NAMALWA (cell line): ENCODE results near the gene ASCC3.
"Not testable (repeated sequence)": the region's sequence is repeated elsewhere in the genome, so short reads cannot be mapped to it uniquely, and the experiment has no call there.

Experiments used
- DNase-seq: peaks from one replicate; pipeline ENCODE4 v3.0.0-alpha.2; 2015; ENCODE audit warnings: low spot score

ASCC3 gene

GRCh38 chr6:100889351-100889750 is 8.2 kb upstream of the ASCC3 start:
- no peak for DNase-seq

DNA sequence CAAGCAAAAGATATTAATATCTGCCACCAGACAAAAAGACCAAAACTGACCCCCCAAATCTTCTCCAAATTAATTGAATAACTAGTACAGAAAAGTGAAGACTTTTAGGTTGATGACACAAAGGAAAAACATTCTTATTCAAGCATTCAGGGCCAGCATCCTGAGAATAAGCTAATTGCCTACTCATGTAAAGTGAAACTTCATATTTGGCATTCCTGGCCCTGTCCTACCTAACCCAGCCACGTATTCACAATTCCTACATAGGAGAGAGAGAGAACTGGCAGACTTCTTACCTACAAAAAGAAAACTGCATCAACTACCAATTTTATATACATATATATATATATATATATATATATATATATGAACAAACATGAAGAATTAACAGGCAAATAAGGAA is 4.9 kb upstream of the ASCC3 start:
- no peak for DNase-seq

GRCh38 chr6:100883347-100883746 is 2.2 kb upstream of the ASCC3 start:
- no peak for DNase-seq

DNA sequence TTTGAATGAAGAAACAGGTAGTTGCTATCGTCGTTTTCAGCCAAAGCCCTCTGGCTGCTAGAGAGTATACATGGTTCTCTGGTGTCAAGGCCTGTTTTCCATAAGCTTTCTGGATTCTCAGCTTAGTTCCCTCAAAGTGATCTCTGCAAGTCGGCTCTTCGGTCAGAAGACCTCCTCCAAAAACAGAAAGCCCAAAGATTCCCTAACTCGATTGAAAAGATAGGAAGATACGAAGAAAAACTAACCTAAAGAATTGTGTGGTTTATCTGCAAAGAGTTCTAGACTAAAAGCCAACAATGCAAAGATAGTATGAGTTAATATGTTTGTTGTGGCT is 545 bp upstream of the ASCC3 start:
- no peak for DNase-seq

GRCh38 chr6:100880149-100880852 is 828 bp downstream of the ASCC3 start:
- DNase-seq = no peak

DNA sequence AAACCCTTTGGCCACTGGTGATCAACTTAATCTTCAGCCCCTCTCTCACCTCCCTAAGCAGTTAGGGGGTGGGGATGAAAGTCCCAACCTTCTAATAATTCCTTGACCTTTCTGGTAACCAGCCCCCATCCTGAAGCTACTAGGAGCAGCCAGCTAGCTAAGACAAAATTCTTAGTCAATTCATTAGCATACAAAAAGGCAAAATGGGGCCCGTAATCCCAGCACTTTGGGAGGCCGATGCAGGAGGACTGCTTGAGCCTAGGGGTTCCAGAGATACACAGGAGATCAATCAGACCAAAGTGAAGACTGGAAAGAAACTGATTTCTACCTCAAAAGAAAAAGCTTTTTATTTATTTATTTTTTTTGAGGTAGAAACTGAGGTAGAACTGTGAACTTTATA is 1.8 kb downstream of the ASCC3 start:
- no peak for DNase-seq

DNA sequence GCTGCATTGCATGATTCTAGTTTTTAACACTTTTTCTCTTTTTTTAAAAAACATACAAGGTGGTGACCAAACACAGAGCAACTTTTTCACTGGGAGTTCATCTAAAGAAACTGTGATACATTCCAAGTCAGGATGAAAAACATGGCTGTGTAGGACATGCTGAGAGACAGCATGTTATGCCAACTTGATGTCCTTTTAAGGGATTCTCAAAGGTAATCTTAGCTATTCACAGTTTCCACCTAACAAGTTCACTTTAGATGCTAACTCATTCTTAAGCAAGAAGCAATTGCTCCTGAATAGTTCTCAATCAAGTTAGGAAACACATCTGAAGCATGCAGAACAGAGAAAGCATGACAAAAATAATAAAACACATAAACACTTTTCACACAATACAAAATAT is 3.3 kb downstream of the ASCC3 start:
- no peak for DNase-seq

DNA sequence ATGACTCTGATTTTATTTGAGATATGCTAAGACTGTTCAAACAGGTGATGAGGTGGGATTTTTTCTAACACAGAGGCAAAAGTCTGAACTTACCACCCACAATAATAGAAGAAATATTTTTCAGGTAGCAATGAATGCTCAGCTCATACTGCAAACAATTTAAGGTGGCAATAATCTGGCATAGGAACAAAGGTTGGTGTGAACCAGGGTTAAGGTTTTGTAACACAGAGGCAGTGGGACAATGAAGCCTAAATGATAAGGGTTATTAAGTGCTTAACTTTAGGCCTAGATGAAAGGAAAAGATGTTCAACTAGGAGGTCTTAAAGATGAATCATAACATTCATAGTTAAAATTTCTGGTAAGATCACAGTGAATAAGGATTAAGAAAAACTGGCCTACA is 4.9 kb downstream of the ASCC3 start:
- DNase-seq = no peak

DNA sequence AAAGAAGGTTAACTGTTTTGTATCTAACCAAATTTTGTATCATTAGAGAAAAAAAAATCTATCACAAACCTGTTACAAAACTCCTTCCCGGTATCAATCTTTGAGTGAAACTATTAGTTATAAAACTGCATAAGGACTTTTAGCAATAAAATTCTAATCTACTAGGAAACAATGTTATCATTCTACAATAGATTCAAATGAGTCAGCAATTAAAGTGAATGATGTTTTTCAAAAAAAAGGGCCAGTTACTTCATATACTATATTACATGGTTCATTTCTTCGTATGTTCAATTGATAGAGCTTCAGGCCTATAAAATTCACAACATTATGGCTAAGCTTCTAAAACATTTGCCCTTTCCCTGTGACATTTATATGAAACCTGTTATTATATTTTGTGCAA is 15.6 kb downstream of the ASCC3 start:
- DNase-seq = no peak

GRCh38 chr6:100862063-100862462 is 19.1 kb downstream of the ASCC3 start:
- no peak for DNase-seq

DNA sequence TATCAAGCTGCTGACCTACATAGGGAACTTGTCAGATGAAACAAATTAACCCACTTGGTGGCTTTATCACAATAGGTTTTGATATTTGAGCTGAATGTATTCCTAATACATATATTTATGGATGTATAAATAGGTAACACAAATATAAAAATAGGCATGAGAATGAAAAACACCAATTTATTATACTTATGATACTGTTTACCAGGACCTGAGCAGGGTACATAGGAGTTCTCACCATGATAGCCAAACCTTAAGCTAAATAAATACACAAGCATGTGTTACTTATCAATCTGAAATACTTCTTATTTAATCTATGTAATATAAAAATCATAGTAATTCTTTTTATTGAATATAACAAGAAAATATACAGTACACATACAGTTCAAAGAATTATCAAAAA is 25.0 kb downstream of the ASCC3 start:
- no peak for DNase-seq

DNA sequence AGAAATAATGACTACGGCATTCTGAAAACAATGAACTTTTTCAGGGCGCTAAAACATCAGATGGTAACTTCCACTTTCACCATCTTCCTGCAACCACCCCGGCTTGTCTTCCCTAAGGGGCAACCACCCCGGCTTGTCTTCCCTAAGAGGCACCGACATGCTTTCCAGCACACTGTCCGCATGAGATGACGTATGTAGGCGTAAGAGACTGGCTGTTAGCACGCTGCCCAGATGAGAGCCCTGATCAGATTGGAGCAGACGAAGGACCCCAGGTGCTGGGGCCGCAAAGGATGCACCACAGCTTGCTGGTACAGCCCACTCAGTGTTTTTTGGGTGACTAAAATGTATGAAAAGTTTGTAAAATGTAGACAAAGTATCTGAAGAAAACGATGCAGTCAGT is 29.3 kb downstream of the ASCC3 start:
- no peak for DNase-seq

DNA sequence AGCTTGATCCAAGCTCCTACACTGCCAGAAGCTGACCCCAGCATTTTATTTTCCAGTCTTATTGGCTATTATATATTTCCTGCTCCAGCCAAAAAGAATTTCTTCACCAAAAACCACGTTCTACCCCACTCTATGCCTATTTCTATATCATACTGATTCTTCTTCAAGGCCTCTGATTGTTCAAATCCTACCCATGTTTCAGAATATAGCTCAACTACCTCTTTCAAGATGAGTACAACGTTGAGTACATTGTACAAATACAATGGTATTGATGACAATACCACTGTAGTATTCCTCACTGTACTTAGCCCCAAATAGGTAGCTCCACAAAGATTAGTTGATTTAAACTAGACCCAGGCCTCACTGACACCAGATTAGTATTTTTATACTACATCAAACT is 31.0 kb downstream of the ASCC3 start:
- DNase-seq = no peak

DNA sequence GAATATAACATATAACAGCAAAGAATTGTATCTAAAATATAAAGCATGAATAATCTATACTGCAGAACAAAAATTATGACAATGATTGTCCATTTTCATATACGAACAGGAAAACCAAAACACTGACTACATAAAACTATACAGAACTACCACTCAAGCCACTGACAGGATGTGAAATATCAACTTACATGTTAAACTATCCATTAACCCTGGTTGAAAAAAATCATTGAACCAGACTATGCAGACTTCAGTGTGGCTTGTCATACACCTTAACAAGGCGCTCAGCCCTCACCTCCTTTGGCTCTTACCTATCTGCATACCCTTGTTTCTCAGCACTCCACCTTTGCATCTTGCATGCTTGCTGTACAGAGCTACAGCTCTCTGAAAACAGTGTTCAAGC is 34.9 kb downstream of the ASCC3 start:
- no peak for DNase-seq

DNA sequence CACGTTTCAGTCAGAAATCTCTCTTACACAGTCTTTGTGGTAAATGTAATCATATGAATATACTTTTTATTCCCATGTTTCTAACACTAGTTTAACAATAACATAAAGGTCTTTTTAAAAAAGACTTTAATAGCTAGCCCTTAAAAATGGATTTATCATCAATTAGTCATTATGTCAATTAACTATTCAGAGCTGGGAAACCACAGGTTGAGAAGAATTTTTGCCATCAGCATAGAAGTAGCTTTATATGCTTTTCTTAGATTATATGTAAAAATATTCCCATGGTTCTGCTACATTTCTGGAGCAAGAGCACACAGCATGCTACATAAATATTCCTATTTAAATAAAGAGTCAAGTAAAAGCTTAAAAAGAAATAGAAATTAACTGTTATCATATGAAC is 35.5 kb downstream of the ASCC3 start:
- DNase-seq = no peak

DNA sequence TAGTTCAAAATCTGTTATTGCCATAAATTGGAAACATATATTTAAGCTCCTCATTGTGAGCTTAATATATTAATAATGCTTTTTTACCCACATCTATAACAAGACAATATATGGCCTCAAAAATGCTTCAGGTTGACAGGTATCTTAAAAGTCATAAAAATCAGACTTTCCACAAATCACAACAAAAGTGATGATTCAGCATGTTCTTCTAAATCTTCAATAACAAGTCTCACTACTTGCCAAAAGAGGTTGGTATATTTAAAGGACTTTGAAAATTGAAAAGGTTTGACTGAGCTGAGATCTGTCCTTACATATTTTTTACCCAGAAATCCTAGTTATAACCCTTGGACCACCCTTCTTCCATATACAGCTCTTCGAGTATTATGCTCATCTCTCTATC is 41.7 kb downstream of the ASCC3 start:
- DNase-seq = no peak

GRCh38 chr6:100838011-100838410 is 43.1 kb downstream of the ASCC3 start:
- no peak for DNase-seq

GRCh38 chr6:100833972-100834574 is 47.1 kb downstream of the ASCC3 start:
- no peak for DNase-seq

DNA sequence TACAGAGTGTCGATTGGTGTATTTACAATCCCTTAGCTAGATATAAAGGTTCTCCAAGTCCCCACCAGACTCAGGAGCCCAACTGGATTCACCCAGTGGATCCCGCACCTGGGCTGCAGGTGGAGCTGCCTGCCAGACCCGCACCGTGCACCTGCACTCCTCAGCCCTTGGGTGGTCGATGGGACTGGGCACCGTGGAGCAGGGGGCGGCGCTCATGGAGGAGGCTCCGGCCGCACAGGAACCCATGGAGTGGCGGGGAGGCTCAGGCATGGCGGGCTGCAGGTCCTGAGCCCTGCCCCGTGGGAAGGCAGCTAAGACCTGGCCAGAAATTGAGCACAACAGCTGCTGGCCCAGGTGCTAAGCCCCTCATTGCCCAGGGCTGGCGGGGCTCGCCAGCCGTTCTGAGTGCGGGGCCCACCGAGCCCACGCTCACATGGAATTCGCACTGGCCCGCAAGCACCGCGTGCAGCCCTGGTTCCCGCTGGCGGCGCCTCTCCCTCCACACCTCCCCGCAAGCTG is 52.0 kb downstream of the ASCC3 start:
- DNase-seq = not testable (repeated sequence)

DNA sequence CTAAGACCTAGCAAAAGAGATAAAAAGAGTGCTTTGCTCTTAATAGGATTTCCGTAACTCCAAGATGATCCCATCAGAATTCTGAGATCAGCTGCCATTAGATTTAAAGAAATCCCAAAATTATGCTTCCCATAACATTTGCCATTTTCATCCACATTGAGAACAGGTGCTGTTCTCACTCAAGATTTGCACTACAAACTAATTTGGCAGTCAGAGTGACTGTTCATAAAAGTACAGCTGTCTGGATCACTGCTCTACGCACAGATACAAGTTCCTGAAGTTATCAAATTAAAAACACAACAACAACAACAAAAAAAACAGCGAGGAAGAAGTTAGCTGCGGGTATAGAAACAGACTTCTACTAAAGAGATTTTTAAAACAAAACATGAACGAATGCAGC is 58.1 kb downstream of the ASCC3 start:
- no peak for DNase-seq

- no peak for DNase-seq
These were observed 63.1 kb downstream of the ASCC3 start for GRCh38 chr6:100818066-100818465.

DNA sequence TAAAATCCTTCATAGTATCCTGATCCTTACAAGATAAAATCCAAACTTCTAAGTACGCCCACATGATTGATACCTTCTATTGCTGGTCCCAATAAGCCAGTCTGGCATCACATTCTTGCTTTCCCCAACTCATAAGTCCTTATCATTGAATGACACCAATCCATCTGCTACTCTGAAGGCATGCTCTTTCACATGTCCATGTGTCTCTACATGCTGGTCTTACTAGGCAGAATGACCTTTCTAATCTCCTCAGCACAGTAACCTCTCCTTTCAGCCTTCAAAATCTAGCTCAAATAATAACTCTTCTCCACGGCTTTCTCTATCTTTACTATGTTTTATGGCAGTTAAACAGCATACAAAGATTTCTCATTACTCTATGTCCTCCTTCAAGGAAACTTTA is 71.1 kb downstream of the ASCC3 start:
- no peak for DNase-seq

- no peak for DNase-seq
These were observed 71.8 kb downstream of the ASCC3 start for GRCh38 chr6:100809346-100809745.

GRCh38 chr6:100808638-100809275 is 72.4 kb downstream of the ASCC3 start:
- DNase-seq = no peak
